GM19463 (cell line): ENCODE data around the gene PTGES3L.
"Not testable (repeated sequence)": the region's sequence is repeated elsewhere in the genome, so short reads cannot be mapped to it uniquely, and the experiment has no call there.

Experiments
- ATAC-seq: cut with Tn5 transposase; IDR thresholded peaks from one replicate; pipeline ENCODE4 v1.9.1; 2021; ENCODE audit warnings: mild to moderate bottlenecking, moderate library complexity; ENCODE audit not compliant: unreplicated experiment

PTGES3L gene

DNA sequence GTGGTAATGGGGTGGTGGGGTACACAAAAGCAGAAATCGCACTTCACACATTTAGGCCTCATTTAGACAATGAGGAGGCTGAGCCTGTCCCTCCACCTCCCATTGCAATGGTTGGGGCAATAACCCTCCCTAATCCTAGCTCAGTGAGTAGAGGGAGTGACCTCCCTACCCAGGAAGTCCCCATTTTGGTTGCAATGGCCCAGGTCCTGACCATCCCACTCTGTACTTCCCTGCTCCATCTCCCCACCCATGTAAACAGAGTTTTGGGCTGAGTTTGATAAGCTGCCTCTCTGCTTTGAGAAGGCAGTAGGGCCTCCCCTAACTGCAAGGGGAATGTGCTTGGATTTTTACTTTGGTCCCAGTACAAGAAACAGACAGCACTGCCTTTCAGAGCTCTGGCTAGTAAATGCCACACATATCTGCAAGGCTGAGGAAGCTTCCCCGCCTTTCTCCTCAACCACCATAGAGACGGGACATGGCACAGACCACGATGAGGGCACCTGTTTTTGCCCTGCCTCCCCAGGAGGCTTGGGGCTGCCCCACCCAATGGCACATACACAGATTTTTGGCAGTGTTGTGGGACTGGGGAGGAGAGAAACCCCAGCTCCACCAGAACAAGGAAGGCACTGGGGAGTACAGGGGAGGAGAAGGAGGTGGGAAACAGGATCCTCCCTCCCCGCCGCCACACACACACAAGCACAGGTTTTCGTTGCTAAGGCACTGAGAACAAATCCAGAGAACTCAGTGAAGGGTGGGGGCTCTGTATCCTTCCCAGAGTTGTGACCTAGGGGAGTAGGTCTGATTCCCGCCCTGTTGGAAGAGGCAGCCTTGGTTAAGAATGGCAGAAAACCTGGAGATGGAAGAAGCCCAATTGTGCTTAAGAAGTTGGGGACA lies 35.0 kb upstream of the PTGES3L start:
- no peak for ATAC-seq

DNA sequence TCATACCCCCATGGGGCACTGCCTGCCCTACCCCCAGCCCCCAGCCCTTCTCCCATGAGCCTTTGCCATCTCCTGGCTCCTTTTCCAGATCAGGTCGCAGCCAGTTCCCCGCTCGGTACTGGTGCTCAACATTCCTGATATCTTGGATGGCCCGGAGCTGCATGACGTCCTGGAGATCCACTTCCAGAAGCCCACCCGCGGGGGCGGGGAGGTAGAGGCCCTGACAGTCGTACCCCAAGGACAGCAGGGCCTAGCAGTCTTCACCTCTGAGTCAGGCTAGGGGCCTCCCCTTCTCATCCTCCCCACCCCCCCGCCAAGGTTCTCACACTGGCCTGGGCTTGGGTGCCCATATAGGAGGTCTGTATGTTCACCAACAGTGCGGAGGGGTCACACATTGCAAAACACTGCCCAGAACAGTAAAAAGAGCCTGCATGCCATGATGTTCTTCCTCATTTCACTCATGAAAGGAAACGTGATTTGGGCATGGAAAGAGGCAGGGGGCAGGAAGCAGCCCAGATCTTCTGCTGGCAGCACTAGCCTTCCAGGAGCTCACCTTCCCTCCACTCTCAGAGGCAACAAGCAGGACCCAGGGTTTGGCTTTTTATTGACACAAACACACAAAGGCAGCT lies 34.3 kb upstream of the PTGES3L start:
- ATAC-seq: no peak

DNA sequence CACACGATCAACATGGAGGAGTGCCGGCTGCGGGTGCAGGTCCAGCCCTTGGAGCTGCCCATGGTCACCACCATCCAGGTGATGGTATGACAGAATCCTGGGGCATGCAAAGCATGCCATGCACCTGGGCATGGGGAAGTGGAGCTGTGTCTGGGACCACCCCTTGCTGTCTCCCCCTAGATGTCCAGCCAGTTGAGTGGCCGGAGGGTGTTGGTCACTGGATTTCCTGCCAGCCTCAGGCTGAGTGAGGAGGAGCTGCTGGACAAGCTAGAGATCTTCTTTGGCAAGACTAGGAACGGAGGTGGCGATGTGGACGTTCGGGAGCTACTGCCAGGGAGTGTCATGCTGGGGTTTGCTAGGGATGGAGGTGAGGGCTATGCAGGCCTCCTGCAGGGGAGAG lies 33.4 kb upstream of the PTGES3L start:
- no peak for ATAC-seq

DNA sequence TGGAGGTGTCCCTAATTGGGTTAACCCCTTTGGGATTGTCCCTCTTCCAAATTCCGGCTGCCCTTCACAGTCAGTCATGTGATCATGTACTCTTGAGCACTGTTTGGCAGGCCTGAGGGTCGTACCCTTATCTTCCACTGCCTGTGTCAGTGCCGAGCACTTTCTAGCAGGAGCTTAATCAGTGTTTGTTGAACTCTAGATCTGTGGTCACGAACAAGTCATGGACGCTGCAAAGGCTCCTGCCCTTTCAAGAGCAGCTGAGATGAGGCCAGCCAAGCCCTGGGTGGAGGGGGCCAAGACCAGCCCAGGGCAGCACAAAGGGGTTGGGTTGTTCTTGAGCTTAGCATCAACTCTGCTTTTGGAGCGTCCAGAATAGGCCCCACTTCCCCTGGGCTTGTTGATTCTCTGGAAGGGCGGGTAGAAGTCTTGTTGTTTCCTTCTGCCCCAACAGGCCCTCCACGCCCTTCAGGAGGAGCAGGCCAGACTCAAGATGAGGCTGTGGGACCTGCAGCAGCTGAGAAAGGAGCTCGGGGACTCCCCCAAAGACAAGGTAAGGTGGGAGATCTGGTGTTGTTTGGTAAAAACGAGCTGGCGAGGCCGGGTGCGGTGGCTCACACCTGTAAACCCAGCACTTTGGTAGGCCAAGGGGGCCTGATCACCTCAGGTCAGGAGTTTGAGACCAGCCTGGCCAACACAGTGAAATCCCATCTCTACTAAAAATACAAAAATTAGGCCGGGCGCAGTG lies 32.0 kb upstream of the PTGES3L start:
- no peak for ATAC-seq

DNA sequence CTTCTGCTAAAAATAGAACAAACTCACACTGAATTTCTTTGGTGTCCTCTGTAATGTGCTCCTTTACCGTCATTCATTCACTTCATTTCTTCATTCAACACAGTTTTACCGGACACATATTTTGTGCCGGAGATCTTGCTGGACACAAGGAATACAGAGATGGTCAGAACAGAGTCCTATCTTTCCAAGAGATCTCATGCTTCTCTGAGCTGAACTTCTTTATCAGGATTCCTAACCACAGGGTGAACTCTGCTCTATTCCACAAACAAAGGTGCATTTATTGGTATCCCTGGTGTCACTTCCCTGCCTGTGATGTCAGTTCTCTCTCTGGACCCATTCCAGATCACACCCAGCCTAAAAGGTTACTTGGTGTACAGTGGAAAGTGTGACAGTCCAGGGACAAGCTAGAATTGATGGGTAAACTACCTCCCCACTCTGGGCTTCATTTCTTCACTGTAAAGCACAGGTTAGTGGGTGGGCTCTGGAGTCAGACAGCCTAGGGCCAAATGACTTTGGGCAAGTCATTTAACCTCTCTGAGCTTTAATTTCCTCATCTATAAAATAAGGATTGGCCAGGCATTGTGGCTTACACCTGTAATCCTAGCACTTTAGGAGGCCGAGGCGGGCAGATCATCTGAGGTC lies 30.9 kb upstream of the PTGES3L start:
- no peak for ATAC-seq

DNA sequence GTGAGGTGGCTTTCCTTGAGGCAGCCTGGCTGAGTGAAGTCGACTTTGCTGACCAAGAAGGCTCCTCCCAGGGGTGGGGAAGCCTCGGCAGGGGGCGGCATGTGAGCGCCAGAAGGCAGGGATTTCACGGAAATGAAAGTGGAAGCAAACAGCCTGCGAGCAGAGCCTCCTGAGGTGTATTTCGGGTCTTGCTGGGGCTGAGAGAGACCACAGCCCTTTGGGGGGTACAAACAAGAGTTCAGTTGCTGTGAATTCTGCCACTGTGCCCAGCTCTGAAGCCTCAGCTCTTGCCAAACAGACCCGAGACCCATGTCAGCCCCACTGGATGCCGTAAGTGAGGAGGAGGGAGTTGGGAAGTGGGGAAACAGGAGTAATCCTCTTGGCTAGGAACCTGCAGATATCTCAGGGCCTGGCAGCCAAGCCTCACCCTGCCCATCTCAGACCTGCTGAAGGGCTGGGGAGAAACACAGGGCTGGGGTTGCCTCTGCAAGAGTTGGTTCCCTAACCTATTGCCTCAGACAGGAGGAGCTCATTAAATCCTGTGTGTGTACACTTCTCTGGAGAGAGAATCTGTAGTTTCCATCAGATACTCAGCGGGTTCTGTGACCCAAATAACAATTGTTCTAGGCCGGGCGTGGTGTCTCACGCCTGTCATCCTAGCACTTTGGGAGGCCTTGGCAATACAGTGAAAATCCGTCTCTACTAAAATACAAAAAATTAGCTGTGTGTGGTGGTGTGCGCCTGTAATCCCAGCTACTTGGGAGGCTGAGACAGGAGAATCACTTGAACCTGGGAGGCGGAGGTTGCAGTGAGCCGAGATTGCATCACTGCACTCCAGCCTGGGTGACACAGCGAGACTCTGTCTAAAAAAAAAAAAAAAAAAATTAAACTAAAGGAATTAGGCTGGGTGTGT lies 27.0 kb upstream of the PTGES3L start, which contains the start of gene IFI35:
Gene IFI35 (plus strand): TSS at position 146 of the 913 bp plus-strand sequence. CDS start 164 bp downstream, at position 310.
- ATAC-seq: peak; percentile 73

DNA sequence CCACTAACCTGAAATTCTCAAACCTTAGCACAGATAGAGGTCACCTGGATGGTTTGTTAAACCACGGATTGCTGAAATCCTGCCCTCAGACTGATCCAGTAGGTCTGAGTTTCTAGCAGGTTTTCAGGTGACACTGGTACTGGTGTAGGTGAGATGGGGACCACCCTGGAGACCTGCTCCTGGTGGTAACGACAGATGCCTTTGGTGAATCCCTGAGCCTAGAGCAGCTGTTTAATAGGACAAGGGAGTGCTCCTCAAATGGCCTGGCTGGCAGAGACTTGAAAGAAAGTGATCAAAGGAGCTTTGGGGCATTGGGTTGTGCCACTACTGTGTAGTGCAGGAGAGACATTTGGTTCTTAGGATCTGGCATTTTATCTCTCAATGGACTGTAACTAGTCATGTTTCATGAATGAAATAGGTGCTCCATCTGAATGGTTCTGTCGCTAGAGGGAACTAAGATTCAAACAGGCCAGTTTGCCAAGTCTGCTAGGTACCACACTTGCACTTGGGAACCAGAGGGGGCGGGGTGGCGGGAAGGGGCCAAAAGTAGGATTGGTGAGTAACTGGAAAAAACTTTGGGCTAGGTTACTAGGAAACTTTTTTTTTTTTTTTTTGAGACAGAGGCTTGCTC lies 23.8 kb upstream of the PTGES3L start:
- no peak for ATAC-seq

DNA sequence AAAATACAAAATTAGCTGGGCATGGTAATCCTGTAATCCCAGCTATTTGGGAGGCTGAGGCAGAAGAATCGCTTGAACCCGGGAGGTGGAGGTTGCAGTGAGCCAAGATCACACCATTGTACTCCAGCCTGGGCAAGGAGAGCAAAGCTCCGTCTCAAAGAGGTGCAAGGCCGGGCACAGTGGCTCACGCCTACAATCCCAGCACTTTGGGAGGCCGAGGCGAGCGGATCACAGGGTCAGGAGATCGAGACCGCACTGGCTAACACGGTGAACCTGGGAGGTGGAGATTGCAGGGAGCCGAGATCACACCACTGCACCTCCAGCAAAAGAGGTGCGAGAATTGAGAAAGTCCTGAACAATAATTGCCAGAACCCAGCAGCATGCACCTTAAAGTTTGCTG lies 21.0 kb upstream of the PTGES3L start:
- ATAC-seq: not testable (repeated sequence)

DNA sequence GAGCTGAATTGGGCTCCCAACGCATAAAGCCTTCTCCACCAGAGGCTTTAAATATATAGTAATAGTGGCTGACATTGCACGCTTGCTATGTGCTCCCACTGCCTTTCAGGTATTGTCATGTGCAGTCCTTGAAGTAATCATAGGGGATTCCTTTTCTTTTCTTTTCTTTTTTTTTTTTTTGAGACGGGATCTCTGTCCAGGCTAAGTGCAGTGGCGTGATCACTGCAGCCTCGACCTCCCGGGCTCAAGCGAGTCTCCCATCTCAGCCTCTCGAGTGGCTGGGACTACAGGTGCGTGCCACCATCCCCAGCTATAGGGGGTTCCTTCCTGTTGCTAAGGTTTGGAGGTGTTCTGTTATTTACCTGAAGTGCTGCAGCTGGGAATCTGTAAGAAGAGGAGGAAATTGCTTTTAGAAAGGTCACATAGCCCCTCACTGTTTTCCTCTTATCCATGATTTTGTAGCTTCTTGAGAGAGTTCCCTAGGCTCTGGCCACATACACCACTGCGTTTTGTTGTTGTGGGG lies 19.2 kb upstream of the PTGES3L start:
- no peak for ATAC-seq

DNA sequence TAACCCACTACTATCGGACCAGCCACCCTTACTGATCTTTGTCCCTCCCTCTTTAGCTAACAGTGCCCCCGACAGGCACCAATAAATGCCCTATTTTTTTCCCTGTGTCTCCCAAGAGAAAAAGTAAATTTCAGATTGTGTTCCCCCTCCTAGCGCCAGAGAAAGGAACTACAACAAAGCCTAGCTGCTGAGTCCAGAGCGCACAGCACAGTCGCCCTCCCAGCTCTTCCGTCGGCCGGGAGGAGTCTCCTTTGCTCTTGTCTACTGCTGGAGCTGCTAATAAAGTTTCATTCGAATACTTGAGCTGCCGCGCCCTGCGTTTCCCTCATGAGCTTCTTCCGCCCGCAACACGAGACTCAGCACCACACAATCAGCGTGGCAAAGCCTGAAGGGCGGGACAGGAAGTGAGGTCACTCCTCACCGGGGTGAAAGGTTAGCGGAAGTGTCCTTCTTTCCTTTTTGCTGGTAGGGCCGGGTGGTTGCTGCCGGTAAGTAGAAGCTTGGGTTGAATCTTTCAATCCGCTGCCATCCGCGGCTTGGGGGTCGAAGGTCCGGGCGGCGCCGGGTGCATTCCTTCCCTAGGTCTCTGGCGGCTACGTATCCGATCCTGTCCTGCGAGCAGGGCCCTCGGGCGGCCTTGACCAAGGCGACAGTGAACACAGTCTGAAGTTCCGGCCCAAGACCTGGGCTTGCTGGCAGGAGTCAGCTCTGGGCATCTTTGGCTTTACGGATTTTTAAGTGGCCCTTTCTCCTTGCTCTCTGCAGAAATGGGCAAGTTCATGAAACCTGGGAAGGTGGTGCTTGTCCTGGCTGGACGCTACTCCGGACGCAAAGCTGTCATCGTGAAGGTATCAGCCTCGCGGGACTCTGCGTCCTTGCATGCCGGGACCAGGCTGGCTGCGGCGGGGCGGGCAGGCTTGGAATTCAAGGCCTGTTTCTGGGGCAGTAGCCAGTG lies 18.4 kb upstream of the PTGES3L start, which contains the start of gene RPL27:
Gene RPL27 (plus strand): TSS at position 436 of the 955 bp plus-strand sequence. CDS start 332 bp downstream, at position 768.
- peak; percentile 93 for ATAC-seq

DNA sequence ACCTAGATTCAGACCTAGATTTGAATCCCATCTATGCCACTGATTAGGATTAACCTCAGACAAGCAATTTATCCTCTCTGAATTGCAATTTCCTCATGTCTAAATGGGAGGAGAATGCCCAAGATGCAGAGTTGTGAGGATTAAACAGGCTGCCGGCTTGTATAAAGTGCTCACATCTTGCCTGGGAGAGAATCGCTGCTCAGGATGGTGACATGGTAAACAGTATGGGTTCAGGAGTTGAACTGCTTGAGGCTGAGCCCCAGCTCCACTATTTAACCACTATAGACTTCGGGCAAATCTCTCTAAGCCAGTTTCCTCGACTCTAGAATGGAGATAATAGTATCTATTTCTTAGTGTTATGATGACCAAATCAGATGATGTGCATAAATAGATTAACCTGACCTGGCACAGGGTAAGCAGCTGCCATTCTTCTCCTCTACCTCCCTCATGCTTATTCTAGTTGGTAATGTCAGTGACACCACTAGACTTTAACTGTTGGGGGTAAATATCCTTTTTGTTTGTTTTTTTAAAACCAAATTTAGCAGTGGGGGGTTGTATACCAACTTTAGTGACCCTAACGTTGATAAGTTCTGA lies 17.6 kb upstream of the PTGES3L start:
- ATAC-seq: no peak

DNA sequence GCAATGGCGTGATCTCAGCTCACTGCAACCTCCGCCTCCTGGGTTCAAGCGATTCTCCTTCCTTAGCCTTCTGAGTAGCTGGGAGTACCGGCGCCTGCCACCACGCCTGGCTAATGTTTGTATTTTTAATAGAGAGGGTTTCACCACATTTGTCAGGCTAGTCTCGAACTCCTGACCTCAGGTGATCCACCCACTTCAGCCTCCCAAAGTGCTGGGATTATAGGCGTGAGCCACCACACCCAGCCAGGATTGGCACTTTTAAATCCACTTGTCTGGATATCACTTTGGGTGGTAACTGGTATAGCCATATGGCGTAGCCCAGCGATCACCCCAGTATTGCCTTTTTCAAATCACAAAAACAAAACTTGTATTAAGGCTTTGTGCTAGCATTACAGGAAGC lies 14.0 kb upstream of the PTGES3L start:
- not testable (repeated sequence) for ATAC-seq

DNA sequence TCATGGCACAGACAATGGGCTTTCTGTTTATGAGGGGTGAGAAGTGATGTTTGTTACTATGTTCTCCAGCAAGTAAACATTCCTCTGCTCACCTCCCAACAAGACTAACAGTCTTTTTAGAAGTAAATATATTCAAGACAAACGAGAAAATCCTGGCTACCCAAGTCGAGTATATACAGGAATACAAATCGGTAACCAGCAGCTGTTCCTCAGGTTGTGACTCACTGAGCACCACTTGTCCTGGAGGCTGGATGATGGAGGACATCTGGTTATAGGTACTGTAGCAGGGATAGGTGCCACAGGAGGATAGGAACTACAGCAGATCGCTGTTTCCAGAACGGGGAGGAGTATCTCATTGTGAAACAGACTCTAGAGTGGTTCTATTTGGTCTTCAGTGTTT lies 13.0 kb upstream of the PTGES3L start:
- ATAC-seq: no peak

DNA sequence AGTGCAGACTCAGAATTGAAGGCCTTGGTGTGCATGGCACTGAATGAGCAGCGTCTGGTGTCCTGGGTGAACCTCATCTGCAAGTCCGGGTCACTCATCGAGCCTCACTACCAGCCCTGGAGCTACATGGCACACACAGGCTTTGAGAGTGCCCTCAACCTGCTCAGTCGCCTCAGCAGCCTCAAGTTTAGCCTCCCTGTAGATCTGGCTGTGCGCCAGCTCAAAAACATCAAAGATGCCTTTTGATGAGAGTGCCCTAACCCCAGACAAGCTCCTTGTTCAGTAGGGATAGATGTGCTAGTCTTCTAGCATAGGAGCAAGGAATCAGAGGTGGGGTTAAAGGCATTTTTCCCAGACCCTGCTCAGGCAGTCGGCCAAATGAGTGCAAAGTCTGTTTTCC lies 11.6 kb upstream of the PTGES3L start:
- no peak for ATAC-seq

DNA sequence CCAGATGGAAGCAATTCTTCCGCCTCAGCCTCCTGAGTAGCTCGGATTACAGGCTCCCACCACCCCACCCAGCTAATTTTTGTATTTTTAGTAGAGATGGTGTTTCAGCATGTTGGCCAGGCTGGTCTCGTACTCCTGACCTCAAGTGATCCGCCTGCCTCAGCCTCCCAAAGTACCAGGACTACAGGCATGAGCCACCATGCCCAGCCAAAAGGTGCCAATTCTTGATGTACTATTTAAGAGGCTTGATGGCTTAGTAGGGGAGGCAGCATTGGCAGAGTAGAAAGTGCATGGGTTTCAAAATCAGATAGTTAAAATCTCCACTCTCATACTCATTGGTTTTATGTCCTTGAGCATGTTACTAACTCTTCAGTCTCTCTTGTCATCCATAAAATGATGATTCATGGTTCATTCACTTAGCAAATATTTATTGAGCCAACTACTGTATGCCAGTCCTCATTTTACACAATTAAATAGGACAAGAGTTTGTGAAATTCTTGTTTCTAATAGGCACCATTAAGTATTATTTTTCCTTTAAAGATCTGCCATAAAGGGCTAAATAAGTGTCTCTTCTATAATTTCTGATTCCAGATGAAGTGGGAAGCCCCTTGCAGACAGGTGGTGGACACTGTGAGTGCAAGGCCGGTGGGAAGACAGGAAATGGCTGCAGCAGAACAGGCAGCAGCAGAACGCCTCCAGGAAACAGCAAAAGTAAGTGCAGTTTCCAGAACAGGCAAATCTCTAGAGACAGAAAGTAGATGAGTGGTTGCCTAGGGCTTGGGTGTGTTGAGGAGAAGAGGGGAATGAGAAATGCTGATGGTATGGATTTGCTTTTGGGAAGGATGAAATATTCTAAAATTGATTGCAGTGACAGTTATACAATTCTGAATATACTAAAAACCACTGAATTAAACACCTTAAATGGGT lies 10.1 kb upstream of the PTGES3L start:
- ATAC-seq: no peak

DNA sequence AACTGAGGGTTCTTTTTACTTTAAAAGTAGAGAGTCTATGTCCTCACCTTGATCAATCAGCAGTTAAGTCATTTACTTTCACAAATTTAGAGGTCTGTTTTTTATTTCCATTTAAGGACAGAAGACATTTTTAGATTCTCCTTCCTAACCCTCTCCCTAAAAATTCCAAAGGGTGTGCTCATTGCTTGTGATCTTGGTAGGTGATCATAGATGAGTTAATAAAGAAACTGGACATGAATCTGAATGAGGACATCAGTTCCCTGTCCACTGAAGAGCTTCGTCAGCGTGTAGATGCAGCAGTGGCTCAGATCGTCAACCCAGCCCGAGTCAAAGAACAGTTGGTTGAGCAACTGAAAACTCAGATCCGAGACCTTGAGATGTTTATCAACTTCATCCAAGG lies 9.3 kb upstream of the PTGES3L start:
- no peak for ATAC-seq

DNA sequence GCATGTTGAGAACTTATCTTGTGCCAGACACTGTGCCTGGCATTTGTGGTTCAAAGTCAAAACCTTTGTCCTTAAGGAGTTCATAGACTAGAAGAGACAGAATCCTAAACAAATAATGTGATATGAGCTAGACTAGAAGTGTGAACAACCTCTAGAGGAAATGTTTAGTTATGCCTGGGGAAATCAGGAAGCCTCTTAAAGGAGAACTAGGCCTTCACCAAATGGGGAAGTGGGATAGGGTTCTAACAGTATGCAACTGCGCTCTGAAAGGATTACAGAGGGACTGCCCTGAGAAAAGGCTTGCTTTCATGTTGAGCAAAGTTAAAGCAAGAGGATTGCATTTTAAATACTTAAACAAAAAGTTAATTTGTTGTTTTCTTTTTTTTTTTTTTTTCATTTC lies 5.3 kb upstream of the PTGES3L start:
- no peak for ATAC-seq
